ENCODE data around the gene AK1. TPM values are rescaled to one million over a fixed set of nuclear protein-coding genes. Genes with fewer than 3 reads are reported as not detected.
A peak's percentile ranks its signal among the peaks of the same experiment; 100 is the strongest.

Gene AK1
- total RNA-seq, 1 donor from 2014 or later = 64.5 TPM

GRCh38 chr9:127923046-127923445 lies 45.6 kb upstream of the AK1 start:
- Histone ChIP-seq H3K9me3 (no peaks in the 10 kb centered on the region), H3K27ac (no peak overlapping the region), H3K36me3 (no peaks in the 10 kb centered on the region), H3K27me3 (no peaks in the 10 kb centered on the region), H3K4me1 (peaks cover 0 to 36% of the 10 kb centered on the region in 2 donors), H3K4me3 (no peak overlapping the region)
- intact Hi-C loops (cut with DNase I) = loop anchor here (10.0 kb wide), 1 partner anchor 418 kb away; no protein-coding TSS in a partner anchor
- no peak for TF ChIP-seq CTCF (IDR thresholded peaks at IDR 0.05)
- no peak for DNase-seq (ENCODE audit: low spot score in 2 of 2)

GRCh38 chr9:127921557-127922120 lies 44.2 kb upstream of the AK1 start:
- TF ChIP-seq CTCF (IDR thresholded peaks at IDR 0.05) = peak; percentile 95 to 99 (median 97)
- intact Hi-C loops (cut with DNase I) = loop anchor here (1.0 to 10.0 kb wide), 3 partner anchors 186 to 417 kb away; partner anchors contain the start of gene TOR2A
- DNase-seq (ENCODE audit: low spot score in 2 of 2) = no peak
- no peak overlapping the region for H3K27ac ChIP-seq
- H3K4me1 ChIP-seq = peaks cover 7 to 34% of the 10 kb centered on the region in 2 donors
- H3K27me3 ChIP-seq = no peaks in the 10 kb centered on the region
- no peaks in the 10 kb centered on the region for H3K36me3 ChIP-seq
- H3K4me3 ChIP-seq = peak overlapping the region in 1 of 2 donors; percentile 44
- no peaks in the 10 kb centered on the region for H3K9me3 ChIP-seq

- no peak for TF ChIP-seq CTCF (IDR thresholded peaks at IDR 0.05)
- H3K4me1 ChIP-seq = peaks cover 7 to 39% of the 10 kb centered on the region in 2 donors
- intact Hi-C loops (cut with DNase I) = loop anchor here (1.0 to 10.0 kb wide), 3 partner anchors 185 to 416 kb away; partner anchors contain the start of gene TOR2A
Measured at GRCh38 chr9:127920794-127921193, 43.3 kb upstream of the AK1 start.

GRCh38 chr9:127919253-127919815 lies 41.9 kb upstream of the AK1 start:
- no peaks in the 10 kb centered on the region for H3K36me3 ChIP-seq
- H3K4me1 ChIP-seq = peaks cover 10 to 47% of the 10 kb centered on the region in 2 donors
- peak overlapping the region; percentile 69 to 74 for H3K27ac ChIP-seq
- no peak for TF ChIP-seq CTCF (IDR thresholded peaks at IDR 0.05)
- H3K4me3 ChIP-seq = no peak overlapping the region
- intact Hi-C loops (cut with DNase I) = loop anchor here (1.0 to 5.0 kb wide), 3 partner anchors 43 to 202 kb away; partner anchors contain the start of genes AK1, PTRH1 and TTC16
- H3K27me3 ChIP-seq = no peaks in the 10 kb centered on the region
- H3K9me3 ChIP-seq = no peaks in the 10 kb centered on the region
- DNase-seq (ENCODE audit: low spot score in 2 of 2) = peak; percentile 92 to 98

More at GRCh38 chr9:127920794-127921193, 43.3 kb upstream of the AK1 start:
- Histone ChIP-seq H3K4me3 (no peak overlapping the region), H3K27me3 (no peaks in the 10 kb centered on the region), H3K36me3 (no peaks in the 10 kb centered on the region), H3K27ac (no peak overlapping the region), H3K9me3 (no peaks in the 10 kb centered on the region)
- DNase-seq (ENCODE audit: low spot score in 2 of 2) = no peak

GRCh38 chr9:127918183-127919107 lies 41.0 kb upstream of the AK1 start:
- Histone ChIP-seq H3K4me3 (no peak overlapping the region), H3K27me3 (no peaks in the 10 kb centered on the region), H3K9me3 (no peaks in the 10 kb centered on the region), H3K4me1 (peaks cover 10 to 47% of the 10 kb centered on the region in 2 donors), H3K36me3 (peaks cover 4 to 5% of the 10 kb centered on the region in 2 donors), H3K27ac (peak overlapping the region; percentile 69 to 74)
- DNase-seq (ENCODE audit: low spot score in 2 of 2) = no peak
- intact Hi-C loops (cut with DNase I) = loop anchor here (1.0 to 5.0 kb wide), 3 partner anchors 42 to 201 kb away; partner anchors contain the start of genes AK1, PTRH1 and TTC16
- no peak for TF ChIP-seq CTCF (IDR thresholded peaks at IDR 0.05)
